HG03108 (cell line): ENCODE data around the gene ADAMTS13.
"Not testable (repeated sequence)": the region's sequence is repeated elsewhere in the genome, so short reads cannot be mapped to it uniquely, and the experiment has no call there.

Experiments used
- ATAC-seq: cut with Tn5 transposase; IDR thresholded peaks from one replicate; pipeline ENCODE4 v1.9.1; 2021; ENCODE audit warnings: moderate library complexity; ENCODE audit not compliant: unreplicated experiment

Gene ADAMTS13

GRCh38 chr9:133423216-133423615 lies 1.0 kb downstream of the ADAMTS13 start:
- no peak for ATAC-seq

GRCh38 chr9:133424187-133424586 lies 2.0 kb downstream of the ADAMTS13 start:
- no peak for ATAC-seq

GRCh38 chr9:133425049-133425632 lies 3.0 kb downstream of the ADAMTS13 start:
- no peak for ATAC-seq

GRCh38 chr9:133426011-133426410 lies 3.8 kb downstream of the ADAMTS13 start:
- ATAC-seq: no peak

GRCh38 chr9:133427658-133428348 lies 5.6 kb downstream of the ADAMTS13 start:
- no peak for ATAC-seq

GRCh38 chr9:133428617-133429101 lies 6.5 kb downstream of the ADAMTS13 start:
- no peak for ATAC-seq

GRCh38 chr9:133429214-133429613 lies 7.0 kb downstream of the ADAMTS13 start:
- no peak for ATAC-seq

GRCh38 chr9:133429641-133430161 lies 7.5 kb downstream of the ADAMTS13 start:
- ATAC-seq: no peak

GRCh38 chr9:133430244-133430643 lies 8.1 kb downstream of the ADAMTS13 start:
- ATAC-seq: no peak

- ATAC-seq: no peak
Measured at GRCh38 chr9:133433351-133433843, 11.2 kb downstream of the ADAMTS13 start.

GRCh38 chr9:133436681-133437080 lies 14.5 kb downstream of the ADAMTS13 start:
- no peak for ATAC-seq

GRCh38 chr9:133437753-133438531 lies 15.8 kb downstream of the ADAMTS13 start:
- ATAC-seq: no peak

GRCh38 chr9:133439337-133439736 lies 17.2 kb downstream of the ADAMTS13 start:
- ATAC-seq: no peak

GRCh38 chr9:133440874-133441273 lies 18.7 kb downstream of the ADAMTS13 start:
- no peak for ATAC-seq

GRCh38 chr9:133441571-133441970 lies 19.4 kb downstream of the ADAMTS13 start:
- no peak for ATAC-seq

GRCh38 chr9:133443248-133443647 lies 21.1 kb downstream of the ADAMTS13 start:
- ATAC-seq: no peak

- no peak for ATAC-seq
Measured at GRCh38 chr9:133443982-133444381, 21.8 kb downstream of the ADAMTS13 start.

GRCh38 chr9:133445293-133445969 lies 23.3 kb downstream of the ADAMTS13 start:
- ATAC-seq: no peak

- ATAC-seq: no peak
Measured at GRCh38 chr9:133448487-133448972, 26.4 kb downstream of the ADAMTS13 start.

- no peak for ATAC-seq
Measured at GRCh38 chr9:133449760-133450159, 27.6 kb downstream of the ADAMTS13 start.

GRCh38 chr9:133451865-133452264 lies 29.7 kb downstream of the ADAMTS13 start:
- ATAC-seq: not testable (repeated sequence)
